NCI-H1092 (cell line): ENCODE measurements around the gene LRRFIP1.
"Not testable (repeated sequence)": the region's sequence is repeated elsewhere in the genome, so short reads cannot be mapped to it uniquely, and the experiment has no call there.

Source experiments
- DNase-seq: peaks from one replicate; lab custom pipeline; 2025; lab: John Stamatoyannopoulos, UW

LRRFIP1 gene, protein sequence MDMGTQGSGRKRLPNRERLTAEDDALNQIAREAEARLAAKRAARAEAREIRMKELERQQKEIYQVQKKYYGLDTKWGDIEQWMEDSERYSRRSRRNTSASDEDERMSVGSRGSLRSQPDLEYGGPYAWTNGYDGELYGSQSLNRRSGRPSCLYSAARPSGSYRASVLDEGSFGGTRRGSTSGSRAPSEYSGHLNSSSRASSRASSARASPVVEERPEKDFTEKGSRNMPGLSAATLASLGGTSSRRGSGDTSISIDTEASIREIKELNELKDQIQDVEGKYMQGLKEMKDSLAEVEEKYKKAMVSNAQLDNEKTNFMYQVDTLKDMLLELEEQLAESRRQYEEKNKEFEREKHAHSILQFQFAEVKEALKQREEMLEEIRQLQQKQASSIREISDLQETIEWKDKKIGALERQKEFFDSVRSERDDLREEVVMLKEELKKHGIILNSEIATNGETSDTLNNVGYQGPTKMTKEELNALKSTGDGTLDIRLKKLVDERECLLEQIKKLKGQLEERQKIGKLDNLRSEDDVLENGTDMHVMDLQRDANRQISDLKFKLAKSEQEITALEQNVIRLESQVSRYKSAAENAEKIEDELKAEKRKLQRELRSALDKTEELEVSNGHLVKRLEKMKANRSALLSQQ

DNA sequence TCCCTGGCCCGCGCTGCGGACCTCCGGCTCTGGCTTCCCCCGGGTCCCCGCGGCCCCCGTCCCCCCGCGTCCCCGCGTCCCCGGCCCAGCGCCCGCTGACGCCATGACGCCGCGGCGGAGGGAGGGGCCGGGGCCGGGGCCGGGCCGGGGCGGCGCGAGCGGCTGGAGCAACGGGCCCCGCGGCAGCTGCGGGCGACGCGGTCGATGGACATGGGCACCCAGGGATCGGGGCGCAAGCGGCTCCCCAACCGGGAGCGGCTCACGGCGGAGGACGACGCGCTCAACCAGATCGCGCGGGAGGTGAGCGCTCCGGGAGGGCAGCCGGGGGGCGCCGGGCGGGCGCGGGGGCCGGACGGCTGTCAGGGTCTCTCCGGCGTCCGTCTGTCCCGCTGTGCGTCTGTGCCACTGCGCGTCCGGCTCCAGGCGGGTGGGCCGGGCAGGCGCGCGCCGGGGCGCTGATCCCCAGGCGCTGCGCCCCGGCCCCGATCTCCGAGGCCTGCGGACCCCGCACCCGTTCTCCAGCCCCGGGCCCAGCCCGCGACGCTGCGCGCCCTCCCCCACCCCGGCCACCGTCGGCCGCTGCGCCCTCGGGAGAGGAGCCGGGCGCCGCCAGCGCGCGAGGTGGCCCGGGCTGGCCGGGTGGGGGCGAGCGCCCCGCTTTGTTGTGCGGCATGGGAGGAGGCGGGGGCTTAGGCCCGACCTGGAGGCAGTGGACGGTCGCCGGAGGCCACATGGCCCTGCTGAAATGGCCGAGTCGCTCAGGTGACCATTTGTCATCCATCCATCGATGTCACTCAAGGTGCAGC lies at the start of gene LRRFIP1:
Gene LRRFIP1, plus strand, starts transcription at position 147 of the 806 bp plus-strand sequence. Its CDS starts 58 bp downstream, at position 205.
- no peak for DNase-seq

DNA sequence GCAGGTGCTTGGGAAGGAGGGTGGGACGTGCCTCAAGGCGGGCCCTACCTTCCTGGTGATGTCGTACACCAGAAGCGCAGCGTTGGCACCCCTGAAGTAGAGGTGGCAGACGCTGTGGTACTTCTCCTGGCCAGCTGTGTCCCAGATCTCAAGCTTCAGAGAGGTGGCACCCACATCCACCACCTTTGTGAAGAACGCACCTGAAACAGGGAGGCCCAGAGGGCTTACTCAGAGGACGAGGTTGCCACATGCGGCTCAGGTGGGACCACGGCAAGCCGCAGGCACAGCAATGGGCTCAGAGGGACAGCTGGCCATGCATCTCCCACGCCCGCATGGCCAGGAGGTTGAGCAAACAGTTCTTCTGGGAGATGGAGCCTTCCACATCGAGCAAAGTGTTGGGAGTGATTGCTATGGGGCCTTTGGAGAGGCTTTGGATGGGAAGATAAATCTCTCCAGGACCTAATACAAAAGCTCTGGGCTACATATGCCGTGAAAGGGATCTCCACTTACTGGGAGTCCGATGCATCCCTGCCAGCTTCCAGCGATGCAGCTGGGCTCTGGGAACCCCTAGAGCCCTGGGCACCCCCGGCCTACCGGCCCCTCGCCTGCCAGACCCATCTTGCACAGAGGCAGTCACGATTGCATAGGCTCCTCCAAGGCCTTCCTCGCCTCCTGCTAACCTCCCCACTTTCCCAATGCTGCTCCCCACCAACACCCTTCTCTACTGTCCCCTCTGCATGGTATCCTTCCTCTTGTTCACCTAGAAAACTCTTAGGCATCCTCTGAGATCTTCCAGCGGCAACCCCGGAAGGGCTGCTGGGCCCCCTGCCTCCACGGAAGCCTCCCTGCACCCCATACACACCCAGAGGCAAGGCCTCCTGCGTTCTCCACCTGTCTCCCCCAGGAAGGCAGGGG lies 49.2 kb upstream of the LRRFIP1 start:
- no peak for DNase-seq

DNA sequence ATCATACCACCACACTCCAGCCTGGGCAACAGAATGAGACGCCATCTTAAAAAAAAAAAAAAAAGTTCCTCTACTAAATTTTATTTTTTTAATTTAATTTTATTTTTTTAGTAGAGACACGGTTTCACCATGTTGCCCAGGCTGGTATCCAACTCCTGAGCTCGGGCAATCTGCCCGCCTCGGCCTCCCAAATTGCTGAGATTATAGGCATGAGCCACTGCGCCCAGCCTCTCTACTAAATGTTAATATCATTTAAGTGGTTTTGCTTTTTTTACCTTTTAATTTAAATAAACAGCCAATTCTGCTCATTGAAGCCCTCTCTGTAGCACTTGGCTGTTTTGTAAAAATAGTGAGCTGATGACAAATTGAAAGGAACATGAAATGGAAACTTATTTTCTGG lies 46.1 kb upstream of the LRRFIP1 start:
- no peak for DNase-seq

DNA sequence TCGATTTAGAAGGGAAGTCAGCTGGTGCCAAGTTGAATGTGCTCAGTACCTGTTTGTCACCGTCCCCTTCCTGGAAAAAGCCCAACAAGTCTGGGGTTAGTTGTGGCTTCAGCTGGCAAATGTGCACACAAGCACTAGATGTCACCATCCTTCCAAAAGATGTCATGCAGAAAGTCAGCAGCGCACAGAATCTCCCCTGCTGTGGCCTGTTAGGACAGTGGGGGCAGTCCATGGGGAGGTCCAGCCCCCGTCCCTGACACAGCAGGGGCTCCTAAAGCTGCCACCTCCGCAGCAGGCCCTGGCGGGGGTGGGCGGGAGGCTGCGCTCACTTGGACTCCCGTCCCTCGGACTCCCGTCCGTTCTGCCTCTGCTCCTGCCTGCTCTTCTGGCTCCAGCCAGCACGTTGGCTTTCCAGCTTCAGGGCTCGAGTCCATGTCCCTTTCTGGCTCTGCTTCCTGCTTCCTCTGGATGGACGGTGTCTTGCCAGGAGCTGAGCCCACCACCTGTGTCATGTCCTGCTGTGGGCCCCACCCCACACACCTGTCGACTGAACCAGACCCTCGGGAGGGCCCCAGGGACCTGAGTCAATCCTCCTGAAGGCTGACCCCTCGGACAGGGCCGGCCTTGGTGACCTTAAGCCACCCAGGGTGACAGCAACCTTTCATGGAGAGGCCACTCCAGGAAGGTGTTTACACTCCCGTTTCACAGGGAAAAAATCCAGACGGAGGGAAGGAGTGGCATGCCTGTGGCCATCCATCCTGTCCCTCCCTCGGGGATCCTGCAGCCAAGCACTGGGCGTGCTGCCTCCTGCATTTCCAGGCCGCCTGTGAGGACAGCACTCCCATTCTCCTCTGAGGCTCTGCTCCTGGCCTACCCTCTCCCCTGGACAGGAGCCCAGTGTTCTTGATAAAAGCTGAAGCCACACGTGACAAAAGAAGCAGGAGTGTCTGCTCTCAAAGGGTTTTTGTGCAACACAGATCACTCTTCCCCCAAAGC lies 45.3 kb upstream of the LRRFIP1 start:
- DNase-seq, result peak; percentile 65

DNA sequence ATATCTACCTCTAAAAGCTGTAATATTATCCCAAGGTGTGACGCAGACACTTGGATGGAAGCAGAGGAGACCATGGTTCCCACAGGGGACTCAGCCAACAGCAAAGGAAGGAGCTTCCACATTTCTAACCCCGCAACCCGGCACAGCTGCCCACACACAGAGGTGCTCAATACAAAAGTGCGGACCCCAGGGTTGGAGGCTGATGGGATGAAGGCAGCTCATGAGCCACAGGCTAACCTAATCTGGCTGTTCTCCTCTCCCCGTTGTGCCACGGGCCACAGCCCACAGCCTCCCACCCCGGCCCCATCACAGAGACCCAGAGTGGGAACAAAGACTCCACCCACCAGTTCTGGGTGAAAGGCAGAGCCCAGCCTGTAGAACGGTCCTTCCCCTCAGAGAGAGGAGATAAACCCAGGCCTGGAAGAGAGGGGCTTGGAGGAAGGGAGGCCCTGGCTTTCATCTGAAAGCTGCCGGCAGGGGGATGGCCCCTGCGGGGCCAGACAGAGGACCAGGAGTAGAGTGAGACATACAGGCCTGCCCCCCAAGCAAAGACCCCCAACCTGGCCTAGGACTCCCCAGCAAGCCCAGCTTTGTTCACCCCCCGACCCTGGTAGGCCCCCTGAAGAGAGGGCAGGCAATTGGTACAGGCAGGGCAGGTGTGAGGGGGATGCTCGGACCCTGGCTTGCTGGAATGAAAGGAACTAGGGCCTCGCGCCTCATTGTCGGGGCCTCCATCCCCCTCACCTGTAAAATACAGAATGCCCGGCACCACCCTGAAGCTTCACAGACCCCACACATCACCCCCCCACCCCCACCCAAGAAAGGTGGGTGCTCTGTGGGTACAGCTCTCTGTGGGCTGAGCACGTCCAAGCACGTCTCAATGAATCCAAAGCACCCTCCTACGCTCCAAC lies 43.7 kb upstream of the LRRFIP1 start:
- DNase-seq, result no peak

DNA sequence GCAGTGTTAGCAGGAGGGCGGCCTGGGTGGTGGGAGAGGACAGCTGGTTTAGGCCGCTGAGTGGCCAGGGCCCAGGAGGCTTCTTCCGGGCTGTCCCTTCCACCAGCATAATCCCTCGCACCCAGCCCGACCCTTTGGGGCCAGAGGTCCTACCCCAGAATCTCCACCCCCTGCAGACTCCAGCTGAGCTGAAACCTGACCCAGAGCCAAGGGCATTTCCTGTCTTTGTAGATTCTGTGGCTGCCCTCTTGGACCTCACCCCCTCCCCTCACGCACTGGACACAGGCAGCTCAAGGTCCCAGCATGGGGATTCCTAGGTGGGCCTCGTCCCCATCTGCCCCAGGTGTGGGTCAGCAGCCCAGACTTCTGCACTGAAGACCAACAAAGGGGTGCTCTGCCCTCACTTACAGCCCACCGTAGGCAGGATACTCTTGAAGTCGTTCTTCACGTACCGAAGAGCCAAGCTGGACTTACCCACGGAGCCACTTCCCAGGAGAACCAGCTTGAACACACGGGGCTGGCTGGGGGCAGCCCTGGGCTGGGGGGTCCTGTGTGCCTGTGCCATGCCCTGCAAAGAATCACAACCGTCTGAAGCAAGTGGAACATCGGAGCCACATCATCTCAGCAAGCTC lies 41.7 kb upstream of the LRRFIP1 start:
- no peak for DNase-seq

DNA sequence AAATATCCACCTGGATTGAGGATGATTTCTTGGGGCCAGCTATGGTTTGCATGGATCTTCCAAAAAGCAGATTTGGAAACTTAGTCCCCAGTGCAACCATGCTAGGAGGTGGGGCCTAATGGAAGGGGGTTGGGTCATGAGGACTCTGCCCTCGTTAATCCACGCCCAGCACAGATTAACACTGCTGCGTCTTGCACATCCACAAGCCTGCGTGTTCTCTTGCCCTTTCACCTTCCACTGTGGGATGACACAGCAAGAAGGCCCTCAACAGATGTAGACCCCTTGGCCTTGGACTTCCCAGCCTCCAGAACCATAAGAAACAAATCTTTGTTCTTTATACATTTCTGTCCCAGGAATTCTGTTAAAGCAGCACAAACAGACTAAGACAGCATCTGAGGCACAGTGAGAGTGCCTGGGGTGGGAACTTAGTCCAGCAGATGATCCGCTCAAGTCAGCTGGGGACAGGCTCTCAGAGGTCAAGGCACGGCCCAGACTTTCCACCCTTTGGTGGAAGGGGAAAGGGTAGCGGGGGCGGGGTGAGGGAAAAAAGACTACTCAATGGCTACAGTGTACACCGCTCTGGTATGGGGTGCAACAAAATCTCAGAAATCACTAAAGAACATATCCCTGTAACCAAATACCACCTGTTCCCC lies 39.2 kb upstream of the LRRFIP1 start:
- no peak for DNase-seq

DNA sequence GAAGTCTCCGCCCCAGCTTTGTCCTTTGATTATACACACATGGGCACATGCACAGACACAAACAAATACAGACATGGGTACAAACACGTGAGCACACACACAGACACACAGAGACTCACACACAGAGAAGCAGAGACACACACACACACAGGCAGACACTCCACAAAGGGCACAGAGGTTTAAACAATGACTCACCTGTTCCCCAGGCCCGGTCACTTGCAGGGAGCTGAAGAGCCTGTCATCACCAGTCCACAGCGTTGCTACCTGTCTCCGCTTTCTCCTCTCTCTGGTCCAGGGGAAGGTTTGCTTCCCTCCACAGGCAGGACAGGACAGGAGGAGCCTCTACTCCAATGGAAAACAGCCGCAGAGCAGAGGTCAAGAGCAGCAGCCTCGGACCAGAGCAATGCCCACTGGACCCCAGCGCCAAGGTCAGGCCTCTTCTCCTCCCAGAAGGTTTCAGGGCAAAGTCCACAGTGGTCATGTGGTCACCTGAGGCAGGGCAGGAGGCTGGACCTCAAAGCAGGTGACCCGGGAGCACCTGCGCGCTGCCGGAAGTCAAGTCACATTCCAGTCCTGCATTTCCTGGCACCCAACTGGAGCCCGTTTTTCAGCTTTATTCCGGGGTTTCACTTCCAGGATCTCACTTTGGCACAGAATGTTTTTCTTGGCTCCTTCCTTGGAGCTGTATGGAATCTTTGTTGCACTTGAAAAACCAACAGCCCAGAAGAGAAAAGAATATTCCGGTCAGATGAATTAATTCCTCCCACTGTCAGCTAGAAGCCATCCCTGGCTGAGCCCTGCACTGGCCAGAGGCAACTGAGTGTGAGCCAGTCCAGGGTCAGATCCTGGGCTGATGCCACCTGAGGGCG lies 36.9 kb upstream of the LRRFIP1 start, which contains the start of gene RAB17:
Gene RAB17, minus strand, starts transcription at position 463 of the 869 bp plus-strand sequence. CDS start 4,580 bp downstream, outside the sequence.
- DNase-seq, result no peak

DNA sequence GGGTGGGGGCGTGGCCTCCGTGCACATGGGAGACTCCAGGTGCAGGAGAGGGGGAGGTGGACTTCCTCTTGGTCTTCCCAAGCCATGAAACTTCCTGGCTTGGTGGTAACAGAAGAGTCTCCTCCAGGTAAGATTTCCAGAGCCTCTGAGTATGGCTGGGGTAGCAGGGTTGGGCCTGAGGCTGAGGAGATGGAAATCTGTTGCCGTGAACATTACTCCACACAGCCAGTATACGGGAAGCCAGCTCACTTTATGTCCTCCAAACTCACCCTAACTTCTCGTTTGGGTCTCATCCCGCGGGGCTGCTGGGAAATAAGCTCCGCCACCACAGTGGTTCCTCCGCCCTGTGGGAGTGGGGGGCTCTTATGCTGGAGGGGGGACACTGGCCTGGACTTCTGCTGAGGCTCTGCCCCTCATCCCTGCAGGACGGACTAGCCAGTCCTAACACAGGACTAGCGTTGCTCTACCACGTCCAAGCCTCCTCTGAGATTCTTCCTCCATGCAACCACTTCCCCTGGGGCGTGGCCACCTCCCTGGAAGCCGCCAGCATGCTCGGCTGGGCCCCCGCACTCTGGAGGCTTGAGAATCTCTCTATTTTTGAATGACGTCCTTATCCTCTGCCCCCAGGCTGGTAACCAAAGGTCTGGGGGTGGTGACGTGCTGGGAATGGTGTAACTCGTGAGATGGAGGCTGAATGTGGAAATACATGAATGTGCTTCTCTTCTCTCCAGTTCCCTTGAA lies 36.1 kb upstream of the LRRFIP1 start:
- no peak for DNase-seq

DNA sequence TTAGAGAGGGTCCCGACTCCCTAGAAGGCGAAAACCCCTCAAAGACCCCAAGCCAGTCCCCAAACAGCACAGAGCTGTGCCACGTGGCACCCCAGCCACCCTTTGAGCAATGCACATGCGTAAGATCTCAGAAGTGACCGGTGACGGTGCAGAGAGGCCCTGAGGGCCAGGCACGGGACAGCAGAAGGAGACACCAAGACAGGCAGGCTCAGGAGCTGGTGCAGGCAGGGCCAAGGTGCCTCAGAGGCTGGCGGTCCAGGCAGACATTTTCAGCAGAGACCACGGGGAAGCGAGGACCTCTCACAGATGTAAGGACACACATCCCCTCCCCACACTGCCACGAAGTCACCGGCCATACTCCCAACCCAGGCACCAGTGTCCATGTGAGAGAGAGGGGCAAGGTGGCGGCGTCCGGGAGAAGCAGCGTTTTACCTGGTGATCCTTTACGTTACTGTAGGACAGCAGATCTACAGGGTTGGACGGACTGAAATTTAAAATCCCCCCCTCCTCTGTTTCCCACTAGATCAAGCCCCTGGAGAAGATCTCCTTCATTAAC lies 34.9 kb upstream of the LRRFIP1 start:
- DNase-seq, result no peak

DNA sequence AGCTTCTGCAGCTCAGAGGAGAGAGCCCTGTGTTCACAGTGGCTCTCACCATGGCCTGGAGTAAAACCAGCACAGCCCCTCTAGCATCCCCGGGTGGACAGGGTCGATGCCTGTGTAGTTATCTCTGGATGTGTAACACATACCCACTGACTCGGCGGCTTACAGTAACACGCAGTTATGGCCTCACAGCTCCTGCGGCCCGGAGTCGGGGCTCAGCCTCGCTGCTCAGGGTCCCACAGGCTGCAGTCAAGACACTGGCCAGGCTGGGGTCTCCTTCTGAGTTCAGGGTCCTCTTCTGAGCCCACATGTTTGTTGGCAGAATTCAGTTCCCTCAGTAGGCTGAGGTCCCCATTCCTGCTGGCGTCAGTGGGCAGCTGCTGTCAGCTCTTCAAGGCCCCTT lies 34.4 kb upstream of the LRRFIP1 start:
- no peak for DNase-seq

DNA sequence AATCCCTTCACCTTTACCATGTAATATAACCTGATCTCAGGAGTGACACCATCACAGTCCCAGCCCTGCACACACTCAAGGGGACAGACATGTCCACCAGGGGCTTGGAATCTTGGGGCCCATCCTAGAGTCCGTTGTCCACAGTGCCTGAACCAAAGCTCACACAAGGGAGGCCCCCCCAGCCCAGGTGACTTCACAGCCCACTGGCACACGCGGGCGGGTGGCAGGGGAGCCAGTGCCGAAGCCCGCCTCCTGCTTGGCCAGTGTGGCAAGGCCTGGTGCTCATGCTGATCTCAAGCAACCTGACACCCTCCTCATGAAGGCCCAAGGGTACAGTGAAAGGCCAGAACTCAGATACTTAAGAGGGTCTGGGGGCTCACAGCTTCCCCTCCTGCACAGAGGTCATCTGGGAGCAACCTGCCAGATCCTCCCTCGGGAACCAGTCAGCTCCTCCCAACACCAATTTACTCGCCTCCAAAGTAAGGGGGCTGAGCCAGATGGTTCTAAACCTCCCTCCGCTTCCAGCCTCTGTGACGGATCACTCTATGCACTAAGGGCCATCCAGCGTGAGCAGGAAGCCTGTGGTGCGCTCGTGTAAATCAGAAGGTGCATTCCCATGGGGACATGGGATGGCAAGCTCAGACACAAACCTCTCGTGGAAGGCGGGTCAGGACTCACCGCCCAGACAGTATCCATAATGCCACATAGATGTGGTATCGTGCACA lies 33.6 kb upstream of the LRRFIP1 start:
- no peak for DNase-seq

DNA sequence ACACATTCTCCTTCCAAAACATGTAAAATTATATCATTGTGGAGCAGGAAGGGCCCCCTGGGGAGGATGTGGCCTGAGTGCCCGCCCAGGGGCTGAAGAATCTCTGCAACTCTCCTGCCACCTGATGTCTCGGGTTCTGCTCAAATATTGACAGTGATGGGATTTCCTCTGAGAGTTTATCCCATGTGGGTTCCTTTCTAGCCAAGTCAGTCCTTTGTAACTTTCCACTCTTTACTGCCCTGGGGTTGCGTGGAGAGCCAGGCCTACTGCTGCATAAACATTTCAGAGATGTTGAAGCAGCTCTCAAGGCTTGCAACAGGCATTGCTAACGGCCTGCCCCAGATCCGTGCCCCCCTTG lies 32.9 kb upstream of the LRRFIP1 start:
- no peak for DNase-seq

DNA sequence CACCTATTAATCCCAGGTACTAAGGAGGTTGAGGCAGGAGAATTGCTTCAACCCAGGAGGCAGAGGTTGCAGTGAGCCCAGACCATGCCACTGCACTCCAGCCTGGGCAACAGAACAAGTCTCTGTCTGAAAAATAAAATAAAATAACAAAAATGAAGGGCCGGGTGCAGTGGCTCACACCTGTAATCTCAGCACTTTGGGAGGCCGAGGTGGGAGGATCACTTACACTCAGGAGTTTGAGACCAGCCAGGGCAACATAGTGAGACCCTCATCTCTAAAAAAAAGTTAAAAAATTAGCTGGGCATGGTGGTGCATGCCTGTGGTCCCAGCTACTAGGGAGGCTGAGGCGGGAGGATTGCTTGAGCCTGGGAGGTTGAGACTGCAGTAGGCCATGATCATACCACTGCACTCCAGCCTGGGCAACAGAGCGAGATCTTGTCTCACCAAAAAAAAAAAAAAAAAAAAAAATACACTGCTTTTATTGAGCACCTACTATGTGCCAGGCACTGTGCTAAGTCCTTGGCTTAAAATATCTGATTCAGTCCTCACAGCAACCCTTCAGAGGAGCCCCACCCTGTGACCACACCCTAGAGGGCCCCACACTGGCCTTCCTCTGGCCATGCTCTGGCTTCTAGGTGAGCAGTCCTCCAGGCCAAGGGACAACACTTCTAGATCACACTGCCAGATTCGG lies 31.4 kb upstream of the LRRFIP1 start:
- DNase-seq, result not testable (repeated sequence)
